Esophagus muscularis mucosa (tissue), 3 donors: Measurements from ENCODE around the gene CEND1.

Source experiments
- CTCF ChIP-seq, 3 experiments: fragments of 200-600 bp in 2 of 3; fragments of 450-650 bp in 1 of 3; sonication (generic) in 2 of 3; IDR thresholded peaks; one replicate each; pipeline ENCODE4 v1.5.1; 2017 to 2019; ENCODE audit warnings: antibody characterized with exemption in 3 of 3, mild to moderate bottlenecking in 2 of 3, moderate library complexity in 1 of 3
- EP300 ChIP-seq: sonication (generic); formaldehyde crosslinking; IDR thresholded peaks from one replicate; pipeline ENCODE4 v1.6.1; 2017; ENCODE audit warnings: antibody characterized with exemption

- TF ChIP-seq EP300 (no peak), CTCF (IDR thresholded peaks at IDR 0.05) (peak; percentile 53 to 83 (median 56))
Observed at GRCh38 chr11:783581-784015, 6.3 kb downstream of the CEND1 start.
